ENCODE data around the gene DERL2. TPM values are rescaled to one million over a fixed set of nuclear protein-coding genes. Genes with fewer than 3 reads are reported as not detected.

The DERL2 gene
- total RNA-seq, result 10 to 100 TPM; 40.7 to 46.4 TPM

DNA sequence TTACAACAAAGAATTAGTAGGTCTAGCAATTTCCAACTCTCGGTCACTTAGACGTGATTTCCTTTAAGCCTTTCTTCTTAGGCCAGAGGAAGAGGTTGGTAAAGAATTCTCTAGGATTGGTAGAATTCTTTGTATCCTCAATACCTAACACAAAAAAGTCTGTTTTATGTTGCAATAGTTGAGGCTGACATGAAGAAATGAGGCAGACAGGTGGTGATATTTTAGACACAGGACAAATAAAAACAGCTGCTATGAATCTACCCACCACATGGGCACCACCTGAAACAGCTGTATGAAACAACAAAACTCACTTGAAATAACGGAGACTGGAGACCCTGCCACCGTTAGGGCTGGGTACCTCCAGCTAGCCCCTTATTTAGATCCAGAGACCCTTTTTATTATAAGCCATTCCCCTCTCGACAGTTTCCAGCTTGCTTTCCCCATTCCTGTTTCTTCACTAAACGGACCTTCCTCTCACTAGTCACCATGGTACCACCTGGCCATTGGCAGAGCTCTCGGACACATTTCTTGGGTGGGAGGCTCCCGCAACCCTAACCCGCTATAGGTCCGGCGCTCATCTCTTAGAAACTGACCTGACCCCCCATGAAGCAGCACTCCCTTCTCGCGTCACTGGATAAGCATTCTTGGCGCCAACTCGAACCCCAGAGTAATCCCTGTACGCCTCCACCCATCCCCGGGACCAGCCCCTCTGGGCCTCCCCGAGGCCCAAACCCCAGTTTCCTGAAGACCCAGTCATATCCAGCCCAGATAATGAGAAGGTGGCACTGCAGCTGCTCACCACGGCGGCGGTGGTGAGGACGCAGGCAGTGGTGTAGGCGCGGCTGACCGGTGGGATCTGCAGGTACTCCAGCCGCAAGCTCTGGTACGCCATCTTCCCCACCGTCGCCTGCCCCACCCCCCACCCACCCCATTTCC, at the start of gene DERL2:
TSS of gene DERL2 (minus strand) at position 909 of the 936 bp plus-strand sequence. CDS start at position 892, 17 bp downstream.
- no peak for DNase-seq
- H3K36me3 Mint-ChIP-seq (ENCODE audit: low read depth), result peaks cover 34% of the 10 kb centered on the region

DNA sequence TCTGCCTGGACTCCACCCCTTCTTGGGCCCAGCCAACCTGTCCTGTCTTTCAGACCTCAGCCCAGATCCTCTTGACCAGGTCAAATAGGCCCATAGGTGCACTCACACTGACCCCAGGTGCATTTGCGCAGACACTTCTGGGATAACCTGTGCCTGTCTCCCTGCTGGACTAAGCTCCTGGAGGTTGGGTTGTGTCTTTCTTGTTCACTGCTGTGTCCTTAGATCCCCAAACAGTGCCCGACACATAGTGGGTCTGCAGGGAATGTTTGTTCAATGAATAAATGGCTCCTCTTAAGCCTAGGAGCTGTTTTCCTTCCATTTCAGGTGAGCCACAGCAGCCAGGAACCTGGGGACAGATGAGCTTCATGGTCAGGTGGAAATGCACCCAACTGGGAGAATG, 49.5 kb upstream of the DERL2 start:
- DNase-seq, result no peak
- Mint-ChIP-seq H3K4me3 (no peak overlapping the region), H3K27ac (no peak overlapping the region), H3K36me3 (ENCODE audit: low read depth) (peaks cover 26% of the 10 kb centered on the region), H3K9me3 (no peaks in the 10 kb centered on the region), H3K4me1 (ENCODE audit: low read depth) (no peaks in the 10 kb centered on the region), H3K27me3 (ENCODE audit: low read depth) (no peaks in the 10 kb centered on the region)
- CTCF ChIA-PET, result no interaction called here
- intact Hi-C loops (cut with micrococcal nuclease), result no loop called here

More for the DNA sequence above, at the start of gene DERL2:
- Mint-ChIP-seq H3K27ac (peak within 1 kb of the TSS; percentile 97), H3K27me3 (ENCODE audit: low read depth) (no peaks in the 10 kb centered on the region), H3K4me1 (ENCODE audit: low read depth) (peaks cover 64% of the 10 kb centered on the region), H3K4me3 (peak within 1 kb of the TSS; percentile 97), H3K9me3 (no peaks in the 10 kb centered on the region)
- CTCF ChIA-PET, result interaction anchor here (0.6 to 1.2 kb wide), 2 partner anchors 17 to 1443 kb away, joined by 3 read pairs; partner anchors contain the start of gene DHX33
- intact Hi-C loops (cut with micrococcal nuclease), result loop anchor here (1.0 to 5.0 kb wide), 9 partner anchors 16 to 1156 kb away; partner anchors contain the start of genes C1QBP, NLRP1, NUP88 and RABEP1

DNA sequence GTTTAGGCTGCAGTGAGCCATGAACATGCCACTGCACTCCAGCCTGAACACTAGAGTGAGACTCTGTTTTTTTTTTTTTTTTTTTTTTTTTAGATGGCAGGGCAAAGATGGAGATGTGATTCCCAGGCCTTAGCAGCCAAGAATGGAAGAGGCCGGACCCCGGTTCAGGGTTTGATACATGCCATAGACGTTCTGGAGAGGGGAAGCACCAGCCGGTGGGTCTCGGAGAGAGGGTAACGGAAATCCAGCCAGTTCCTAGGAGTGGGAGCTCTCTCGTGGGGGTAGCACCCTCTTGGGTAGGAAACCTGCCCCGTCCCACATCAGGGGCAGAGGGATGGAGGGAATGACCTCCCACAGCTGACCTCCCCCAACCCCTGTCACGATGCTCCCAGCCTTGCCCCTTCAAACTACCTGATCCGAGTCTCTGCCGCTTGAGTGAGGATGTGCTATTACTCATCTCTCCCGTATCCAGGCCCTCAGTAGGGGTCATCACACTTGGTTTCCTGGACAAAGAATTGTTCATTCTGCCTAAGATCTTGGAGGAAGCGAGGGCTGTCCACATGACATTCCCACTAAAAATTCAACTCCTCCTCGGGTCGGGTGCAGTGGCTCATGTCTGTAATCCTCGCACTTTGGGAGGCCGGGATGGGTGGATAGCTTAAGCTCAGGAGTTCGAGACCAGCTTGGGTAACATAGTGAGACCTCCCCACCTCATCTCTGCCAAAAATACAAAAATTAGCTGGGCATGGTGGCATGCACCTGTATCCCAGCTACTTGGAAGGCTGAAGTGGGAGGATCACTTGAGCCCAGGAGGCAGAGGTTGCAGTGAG, 47.7 kb upstream of the DERL2 start:
- CTCF ChIA-PET, result no interaction called here

DNA sequence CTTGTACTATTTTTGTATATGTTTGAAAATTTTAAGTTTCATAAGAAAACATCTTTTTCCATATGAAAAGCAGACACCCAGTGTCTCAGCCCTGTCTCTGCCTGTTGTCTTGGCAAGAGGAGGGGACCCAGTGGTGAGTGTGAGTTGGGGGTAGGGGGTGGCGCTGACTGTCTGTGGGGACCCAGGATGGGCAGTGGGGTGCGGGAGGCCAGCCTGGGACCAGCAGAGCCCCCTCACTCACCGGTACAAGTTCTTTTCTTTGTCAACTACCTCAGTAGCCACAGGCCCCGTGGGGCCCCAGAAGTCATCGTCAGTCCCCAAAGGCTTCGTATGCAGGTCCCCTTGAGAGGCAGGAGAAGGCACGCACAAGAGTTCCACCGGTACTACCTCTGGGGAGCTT, 46.6 kb upstream of the DERL2 start:
- Mint-ChIP-seq H3K4me3 (no peak overlapping the region), H3K36me3 (ENCODE audit: low read depth) (peaks cover 26% of the 10 kb centered on the region), H3K9me3 (no peaks in the 10 kb centered on the region), H3K27me3 (ENCODE audit: low read depth) (no peaks in the 10 kb centered on the region), H3K4me1 (ENCODE audit: low read depth) (peaks cover 1% of the 10 kb centered on the region), H3K27ac (no peak overlapping the region)
- intact Hi-C loops (cut with micrococcal nuclease), result no loop called here
- CTCF ChIA-PET, result interaction anchor here (0.8 kb wide), 1 partner anchor 11 kb away, joined by 3 read pairs; no protein-coding TSS in a partner anchor
- DNase-seq, result no peak

More for the DNA sequence above, 47.7 kb upstream of the DERL2 start:
- no peaks in the 10 kb centered on the region for H3K27me3 Mint-ChIP-seq (ENCODE audit: low read depth)
- no peak overlapping the region for H3K4me3 Mint-ChIP-seq
- H3K27ac Mint-ChIP-seq, result no peak overlapping the region
- no peaks in the 10 kb centered on the region for H3K9me3 Mint-ChIP-seq
- H3K36me3 Mint-ChIP-seq (ENCODE audit: low read depth), result peaks cover 23% of the 10 kb centered on the region
- no peak for DNase-seq
- H3K4me1 Mint-ChIP-seq (ENCODE audit: low read depth), result no peaks in the 10 kb centered on the region
- intact Hi-C loops (cut with micrococcal nuclease), result no loop called here

DNA sequence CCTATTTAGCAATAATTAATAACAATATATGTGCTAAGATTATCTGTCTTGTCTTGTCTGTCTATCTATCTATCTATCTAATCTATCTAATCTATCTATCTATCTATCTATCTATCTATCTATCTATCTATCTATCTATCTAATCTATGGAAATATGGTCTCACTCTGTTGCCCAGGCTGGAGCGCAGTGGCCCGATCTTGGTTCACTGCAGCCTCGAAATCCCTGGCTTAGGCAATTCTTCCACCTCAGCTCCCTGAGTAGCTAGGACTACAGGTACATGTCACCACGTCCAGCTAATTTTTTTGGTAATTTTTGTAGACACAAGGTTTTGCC, 45.1 kb upstream of the DERL2 start:
- CTCF ChIA-PET, result no interaction called here
- no peak overlapping the region for H3K27ac Mint-ChIP-seq
- intact Hi-C loops (cut with micrococcal nuclease), result no loop called here
- no peaks in the 10 kb centered on the region for H3K27me3 Mint-ChIP-seq (ENCODE audit: low read depth)
- H3K9me3 Mint-ChIP-seq, result no peaks in the 10 kb centered on the region
- H3K4me3 Mint-ChIP-seq, result no peak overlapping the region
- peaks cover 28% of the 10 kb centered on the region for H3K36me3 Mint-ChIP-seq (ENCODE audit: low read depth)
- no peak for DNase-seq
- H3K4me1 Mint-ChIP-seq (ENCODE audit: low read depth), result peaks cover 17% of the 10 kb centered on the region

DNA sequence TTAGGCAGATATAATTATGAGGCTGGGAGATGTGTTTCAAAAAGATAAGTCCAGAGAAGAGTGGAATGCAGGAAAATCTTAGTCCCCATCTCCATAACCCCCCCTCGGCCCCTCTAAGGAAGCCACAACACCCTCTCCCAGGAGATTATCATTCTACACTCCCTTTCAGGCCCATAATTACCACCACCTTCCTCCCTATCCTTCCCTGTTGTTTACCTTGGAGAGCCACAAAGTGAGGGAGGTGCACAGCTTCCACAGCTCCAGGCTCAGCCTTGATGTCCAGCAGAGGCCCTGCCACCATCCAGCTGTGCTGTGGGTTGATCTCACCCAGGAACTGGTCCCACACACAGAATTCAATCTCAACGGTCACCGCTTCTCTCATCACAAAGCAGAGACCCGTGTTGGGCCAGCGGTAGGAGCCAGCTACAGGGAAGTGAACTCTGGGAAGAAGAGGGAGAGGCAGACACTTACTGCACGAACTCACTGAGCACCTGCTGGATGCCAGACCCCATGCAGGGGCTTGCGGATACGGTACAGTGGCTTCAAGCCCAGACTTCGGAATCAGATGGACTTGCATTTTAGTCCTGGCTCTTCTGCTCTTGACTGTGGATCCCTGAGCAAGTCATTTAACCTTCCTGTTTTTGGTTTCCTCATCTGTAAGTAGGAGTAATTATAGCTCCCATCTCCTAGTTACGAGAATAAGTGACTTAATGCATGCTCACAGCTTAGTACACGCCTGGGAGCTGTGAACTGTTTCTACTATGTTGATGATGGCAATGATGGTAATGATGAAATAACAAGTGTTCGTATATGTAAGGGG, 44.5 kb upstream of the DERL2 start:
- Mint-ChIP-seq H3K27ac (no peak overlapping the region), H3K4me1 (ENCODE audit: low read depth) (peaks cover 17% of the 10 kb centered on the region), H3K4me3 (no peak overlapping the region), H3K9me3 (no peaks in the 10 kb centered on the region), H3K27me3 (ENCODE audit: low read depth) (no peaks in the 10 kb centered on the region), H3K36me3 (ENCODE audit: low read depth) (peaks cover 27% of the 10 kb centered on the region)
- no peak for DNase-seq
- intact Hi-C loops (cut with micrococcal nuclease), result no loop called here
- CTCF ChIA-PET, result no interaction called here

DNA sequence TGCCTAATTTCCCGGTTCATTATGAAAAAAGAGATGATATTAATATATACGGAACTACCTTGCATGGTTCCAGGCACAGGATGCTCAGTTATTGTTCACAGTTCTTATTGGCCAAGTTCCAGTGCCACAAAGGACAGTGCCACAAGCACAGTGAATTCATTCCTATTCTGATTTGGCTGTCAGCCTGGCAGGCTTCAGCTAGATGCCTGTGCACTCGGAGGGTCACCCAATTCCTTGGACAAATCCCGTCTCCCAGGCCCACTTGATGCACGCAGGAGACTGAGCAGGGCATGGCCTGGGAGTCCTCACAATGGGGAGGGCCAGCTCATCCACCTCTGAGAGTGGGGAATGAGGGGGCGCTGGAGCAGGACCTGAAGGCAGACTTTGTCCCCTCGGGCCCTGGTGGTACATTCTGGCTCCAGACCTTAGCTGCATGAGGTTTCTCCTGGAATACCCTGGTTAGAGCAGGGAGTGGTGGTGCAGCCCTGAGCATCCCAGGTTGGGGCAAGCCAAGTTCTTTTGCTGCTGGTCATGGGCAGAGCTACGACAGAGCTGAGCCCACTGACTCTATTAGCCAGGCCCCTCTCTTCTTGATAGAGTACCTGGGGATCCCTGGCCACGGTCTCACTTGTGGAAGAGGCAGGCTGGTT, 41.7 kb upstream of the DERL2 start:
- no peak for DNase-seq
- CTCF ChIA-PET, result interaction anchor here (0.7 kb wide), 1 partner anchor 909 kb away, joined by 3 read pairs; no protein-coding TSS in a partner anchor
- Mint-ChIP-seq H3K27ac (peak overlapping the region; percentile 70), H3K27me3 (ENCODE audit: low read depth) (no peaks in the 10 kb centered on the region), H3K36me3 (ENCODE audit: low read depth) (peaks cover 23% of the 10 kb centered on the region), H3K4me1 (ENCODE audit: low read depth) (peaks cover 17% of the 10 kb centered on the region), H3K4me3 (no peak overlapping the region), H3K9me3 (no peaks in the 10 kb centered on the region)
- intact Hi-C loops (cut with micrococcal nuclease), result loop anchor here (2.0 kb wide), 1 partner anchor 57 kb away; the partner anchor contains the start of gene NLRP1

DNA sequence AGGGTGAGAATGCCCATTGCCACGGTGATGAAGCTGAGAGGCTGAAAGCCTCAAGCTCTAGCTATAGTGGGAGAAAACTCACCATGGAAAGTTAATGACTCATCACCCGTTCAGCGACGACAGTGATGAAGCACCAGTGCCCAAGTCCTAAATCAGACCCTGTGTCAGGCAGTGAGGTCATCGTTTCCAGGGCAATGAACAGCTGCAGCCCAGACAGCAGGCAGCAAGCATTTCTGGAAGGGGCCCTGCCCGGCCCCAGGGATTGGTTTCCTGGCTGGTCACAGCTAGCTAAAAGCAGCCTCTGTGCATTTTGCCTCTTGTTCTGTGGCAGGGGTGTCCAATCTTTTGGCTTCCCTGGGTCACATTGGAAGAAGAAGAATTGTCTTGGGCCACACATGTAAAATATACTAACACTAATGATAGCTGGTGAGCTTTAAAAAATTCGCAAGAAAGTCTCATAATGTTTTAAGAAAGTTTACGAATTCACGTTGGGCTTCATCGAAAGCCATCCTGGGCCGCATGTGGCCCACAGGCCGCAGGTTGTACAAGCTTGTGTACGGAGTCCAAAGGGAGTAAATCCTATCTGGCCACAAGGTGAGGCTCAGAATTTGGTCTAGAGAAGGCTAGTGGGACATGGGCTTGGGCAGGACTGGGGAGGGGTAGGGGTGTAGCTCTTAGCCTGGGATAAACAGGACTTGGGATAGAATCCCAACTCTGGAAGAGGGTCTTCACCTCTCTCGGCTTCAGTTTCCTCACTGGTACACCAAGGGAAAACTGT, 41.0 kb upstream of the DERL2 start:
- H3K36me3 Mint-ChIP-seq (ENCODE audit: low read depth), result peaks cover 18% of the 10 kb centered on the region
- no peaks in the 10 kb centered on the region for H3K9me3 Mint-ChIP-seq
- H3K4me1 Mint-ChIP-seq (ENCODE audit: low read depth), result peaks cover 17% of the 10 kb centered on the region
- peak; percentile 87 for DNase-seq
- intact Hi-C loops (cut with micrococcal nuclease), result loop anchor here (1.0 to 2.0 kb wide), 2 partner anchors 41 to 58 kb away; partner anchors contain the start of genes DERL2, MIS12 and NLRP1
- no peak overlapping the region for H3K4me3 Mint-ChIP-seq
- CTCF ChIA-PET, result interaction anchor here (0.7 to 0.9 kb wide), 2 partner anchors 40 to 909 kb away, joined by 3 read pairs; no protein-coding TSS in a partner anchor
- no peaks in the 10 kb centered on the region for H3K27me3 Mint-ChIP-seq (ENCODE audit: low read depth)
- H3K27ac Mint-ChIP-seq, result peak overlapping the region; percentile 80

DNA sequence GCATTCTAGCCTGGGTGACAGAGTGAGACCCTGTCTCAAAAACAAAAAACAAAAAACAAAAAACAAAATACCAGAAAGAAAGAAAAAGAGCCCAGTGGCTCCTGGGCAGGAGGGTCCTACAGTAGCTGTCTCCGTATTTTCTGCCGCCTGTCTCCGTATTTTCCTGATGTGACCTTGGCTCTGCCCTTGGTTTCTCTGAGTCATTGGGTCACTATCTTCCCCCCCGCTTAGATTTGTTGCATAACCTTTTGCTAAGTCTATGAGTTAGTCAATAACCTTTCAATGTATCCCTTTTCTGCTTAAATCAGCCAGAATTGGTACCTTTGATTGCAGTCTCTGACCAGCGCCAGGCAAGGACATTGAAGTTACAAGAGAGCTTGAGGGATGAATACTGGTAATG, 37.3 kb upstream of the DERL2 start:
- Mint-ChIP-seq H3K27me3 (ENCODE audit: low read depth) (no peaks in the 10 kb centered on the region), H3K4me1 (ENCODE audit: low read depth) (peaks cover 17% of the 10 kb centered on the region), H3K4me3 (no peak overlapping the region), H3K9me3 (no peaks in the 10 kb centered on the region), H3K36me3 (ENCODE audit: low read depth) (peaks cover 15% of the 10 kb centered on the region), H3K27ac (no peak overlapping the region)
- DNase-seq, result no peak
- intact Hi-C loops (cut with micrococcal nuclease), result no loop called here
- CTCF ChIA-PET, result no interaction called here

DNA sequence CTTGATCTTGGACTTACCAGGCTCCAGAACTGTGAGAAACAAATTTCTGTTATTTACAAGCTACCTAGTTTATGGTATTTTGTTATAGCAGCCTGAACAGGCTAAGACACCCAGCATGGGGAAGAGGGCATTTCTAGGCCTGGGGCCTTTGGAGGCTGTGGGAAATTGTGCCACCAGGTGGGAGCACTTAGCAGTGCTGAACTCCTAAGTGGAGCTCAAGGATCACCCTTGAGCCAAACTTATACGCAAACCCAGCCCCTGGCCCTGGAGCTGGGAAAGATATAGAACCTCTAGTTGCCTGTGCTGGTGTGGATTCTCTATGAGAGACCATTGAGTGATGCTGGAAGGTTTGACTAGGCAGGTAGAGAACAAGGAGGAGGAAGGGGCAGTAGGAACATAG, 36.5 kb upstream of the DERL2 start:
- Mint-ChIP-seq H3K9me3 (no peaks in the 10 kb centered on the region), H3K27me3 (ENCODE audit: low read depth) (no peaks in the 10 kb centered on the region), H3K36me3 (ENCODE audit: low read depth) (peaks cover 21% of the 10 kb centered on the region), H3K4me3 (no peak overlapping the region), H3K27ac (no peak overlapping the region), H3K4me1 (ENCODE audit: low read depth) (peaks cover 15% of the 10 kb centered on the region)
- DNase-seq, result no peak
- intact Hi-C loops (cut with micrococcal nuclease), result no loop called here
- CTCF ChIA-PET, result interaction anchor here (0.6 to 0.7 kb wide), 2 partner anchors 29 to 87 kb away, joined by 3 to 4 read pairs; no protein-coding TSS in a partner anchor
